Vagina (tissue), 2 donors: ENCODE data around the gene ZNF763. TPM values are rescaled to one million over a fixed set of nuclear protein-coding genes. Genes with fewer than 3 reads are reported as not detected.

Experiments
- DNase-seq, 2 donors: peaks; one replicate each; pipeline ENCODE4 v3.0.0-alpha.2; 2017; ENCODE audit errors: extremely low spot score in 2 of 2
- H3K27ac ChIP-seq: fragments of 200-600 bp; sonication (generic); one replicate; pipeline ENCODE4 v1.5.1; 2019
- H3K27me3 ChIP-seq: fragments of 200-600 bp; sonication (generic); one replicate; pipeline ENCODE4 v1.5.1; 2019
- H3K36me3 ChIP-seq, 2 donors: fragments of 200-600 bp; sonication (generic); one replicate each; pipeline ENCODE4 v1.5.1; 2017 to 2019
- H3K4me1 ChIP-seq: fragments of 200-600 bp; sonication (generic); one replicate; pipeline ENCODE4 v1.5.1; 2019
- H3K4me3 ChIP-seq, 2 donors: fragments of 200-600 bp; sonication (generic); 1 replicate in 1 of 2; 2 replicates in 1 of 2; pipeline ENCODE4 v1.5.1; 2016 to 2019
- H3K9me3 ChIP-seq: fragments of 200-600 bp; sonication (generic); one replicate; pipeline ENCODE4 v1.5.1; 2019
- POLR2A ChIP-seq, 2 donors: fragments of 450-650 bp; IDR thresholded peaks; one replicate each; pipeline ENCODE4 v1.6.1; 2017; ENCODE audit warnings: antibody characterized with exemption in 2 of 2, mild to moderate bottlenecking in 2 of 2, moderate library complexity in 2 of 2
- POLR2AphosphoS5 ChIP-seq, 2 donors: sonication (generic); formaldehyde crosslinking; IDR thresholded peaks; one replicate each; pipeline ENCODE4 v1.9.0; 2017; ENCODE audit warnings: antibody characterized with exemption in 2 of 2, mild to moderate bottlenecking in 2 of 2, low read depth in 1 of 2; ENCODE audit not compliant: insufficient read depth in 1 of 2
- intact Hi-C: fragments of 100-400 bp; cut with DNase I; formaldehyde crosslinking; loops from one replicate; pipeline ENCODE4 v1.15.1; 2023
- total RNA-seq: library from RNA; depleted of rRNA; stranded (reverse); fragments of >200 nt; gene quantifications from one replicate; pipeline ENCODE4 v1.2.3, GENCODE V29; 2016
- TF ChIP-seq, protein P1 (sequence below), 3 experiments: fragments of 450-650 bp in 2 of 3; fragments of 200-600 bp in 1 of 3; sonication (generic) in 1 of 3; IDR thresholded peaks; one replicate each; pipeline ENCODE4 v1.5.1; 2017 to 2019; ENCODE audit warnings: antibody characterized with exemption in 3 of 3, mild to moderate bottlenecking in 2 of 3, moderate library complexity in 2 of 3

Gene ZNF763
- total RNA-seq, 1 donor from 2014 or later, result 2.9 TPM

DNA sequence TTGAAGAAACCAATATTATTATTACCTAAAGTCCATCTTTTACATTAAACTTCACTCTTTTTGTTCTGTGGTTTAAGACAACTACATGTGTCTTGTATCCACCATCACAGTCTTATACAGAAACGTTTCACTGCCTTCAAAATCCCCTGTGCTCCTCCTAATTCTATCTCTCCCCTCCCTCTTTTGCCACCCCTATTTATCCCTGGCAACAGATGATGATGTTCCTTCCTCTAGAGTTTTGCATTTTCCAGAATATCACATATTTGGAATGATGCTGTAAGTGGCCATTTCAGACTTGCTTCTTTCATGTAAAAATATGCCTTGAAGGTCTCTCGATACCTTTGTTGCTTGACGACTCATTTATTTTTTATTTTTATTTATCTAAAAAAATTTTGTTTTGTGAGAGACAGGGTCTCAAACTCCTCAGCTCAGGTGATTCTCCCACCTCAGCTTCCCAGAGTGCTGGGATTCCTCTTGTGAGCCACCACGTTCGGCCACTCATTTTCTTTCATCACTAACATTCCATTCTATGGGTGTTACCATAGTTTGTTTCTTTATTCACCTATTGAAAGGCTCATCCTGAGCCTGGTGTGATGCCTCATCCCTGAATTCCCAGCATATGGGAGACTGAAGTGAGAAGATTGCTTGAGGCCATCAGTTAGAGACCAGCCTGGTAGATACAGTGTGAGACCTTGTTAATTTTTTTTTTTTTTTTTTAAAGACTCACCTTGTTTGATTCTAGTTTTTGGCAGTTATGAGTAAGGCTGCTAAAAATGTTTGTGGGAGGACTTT lies 8.4 kb downstream of the ZNF763 start:
- no peak for DNase-seq
- H3K9me3 ChIP-seq, result peaks cover 13% of the 10 kb centered on the region
- no peak overlapping the region for H3K27ac ChIP-seq

DNA sequence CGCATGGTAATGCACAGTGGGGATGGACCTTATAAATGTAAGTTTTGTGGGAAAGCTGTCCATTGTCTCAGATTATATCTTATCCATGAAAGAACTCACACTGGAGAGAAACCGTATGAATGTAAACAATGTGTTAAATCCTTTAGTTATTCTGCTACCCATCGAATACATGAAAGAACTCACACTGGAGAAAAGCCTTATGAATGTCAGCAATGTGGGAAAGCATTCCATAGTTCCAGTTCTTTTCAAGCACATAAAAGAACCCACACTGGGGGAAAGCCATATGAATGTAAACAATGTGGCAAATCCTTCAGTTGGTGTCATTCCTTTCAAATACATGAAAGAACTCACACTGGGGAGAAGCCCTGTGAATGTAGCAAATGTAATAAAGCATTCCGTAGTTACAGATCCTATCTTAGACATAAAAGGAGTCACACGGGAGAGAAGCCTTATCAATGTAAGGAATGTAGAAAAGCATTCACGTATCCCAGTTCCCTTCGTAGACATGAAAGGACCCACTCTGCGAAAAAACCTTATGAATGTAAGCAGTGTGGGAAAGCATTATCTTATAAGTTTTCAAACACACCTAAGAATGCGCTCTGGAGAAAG lies 13.8 kb downstream of the ZNF763 start:
- no peak overlapping the region for H3K27ac ChIP-seq
- peaks cover 0 to 40% of the 10 kb centered on the region in 2 donors for H3K36me3 ChIP-seq
- no peaks in the 10 kb centered on the region for H3K4me1 ChIP-seq
- TF ChIP-seq, protein P1, sequence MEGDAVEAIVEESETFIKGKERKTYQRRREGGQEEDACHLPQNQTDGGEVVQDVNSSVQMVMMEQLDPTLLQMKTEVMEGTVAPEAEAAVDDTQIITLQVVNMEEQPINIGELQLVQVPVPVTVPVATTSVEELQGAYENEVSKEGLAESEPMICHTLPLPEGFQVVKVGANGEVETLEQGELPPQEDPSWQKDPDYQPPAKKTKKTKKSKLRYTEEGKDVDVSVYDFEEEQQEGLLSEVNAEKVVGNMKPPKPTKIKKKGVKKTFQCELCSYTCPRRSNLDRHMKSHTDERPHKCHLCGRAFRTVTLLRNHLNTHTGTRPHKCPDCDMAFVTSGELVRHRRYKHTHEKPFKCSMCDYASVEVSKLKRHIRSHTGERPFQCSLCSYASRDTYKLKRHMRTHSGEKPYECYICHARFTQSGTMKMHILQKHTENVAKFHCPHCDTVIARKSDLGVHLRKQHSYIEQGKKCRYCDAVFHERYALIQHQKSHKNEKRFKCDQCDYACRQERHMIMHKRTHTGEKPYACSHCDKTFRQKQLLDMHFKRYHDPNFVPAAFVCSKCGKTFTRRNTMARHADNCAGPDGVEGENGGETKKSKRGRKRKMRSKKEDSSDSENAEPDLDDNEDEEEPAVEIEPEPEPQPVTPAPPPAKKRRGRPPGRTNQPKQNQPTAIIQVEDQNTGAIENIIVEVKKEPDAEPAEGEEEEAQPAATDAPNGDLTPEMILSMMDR (IDR thresholded peaks at IDR 0.05), result no peak
- TF ChIP-seq POLR2A (IDR thresholded peaks at IDR 0.05) (no peak), POLR2AphosphoS5 (IDR thresholded peaks at IDR 0.05; ENCODE audit: insufficient read depth in 1 of 2, low read depth in 1 of 2) (no peak)
- no peak overlapping the region for H3K4me3 ChIP-seq
- peaks cover 50% of the 10 kb centered on the region for H3K9me3 ChIP-seq
- intact Hi-C loops, result loop anchor here (5.0 kb wide), 1 partner anchor 1319 kb away; no protein-coding TSS in a partner anchor
- H3K27me3 ChIP-seq, result no peaks in the 10 kb centered on the region
- DNase-seq, result no peak

More for the DNA sequence above, 8.4 kb downstream of the ZNF763 start:
- Histone ChIP-seq H3K4me3 (no peak overlapping the region), H3K27me3 (no peaks in the 10 kb centered on the region), H3K4me1 (no peaks in the 10 kb centered on the region), H3K36me3 (peaks cover 0 to 16% of the 10 kb centered on the region in 2 donors)
- intact Hi-C loops, result no loop called here
- TF ChIP-seq, protein P1 (IDR thresholded peaks at IDR 0.05), result no peak
- TF ChIP-seq POLR2AphosphoS5 (IDR thresholded peaks at IDR 0.05; ENCODE audit: insufficient read depth in 1 of 2, low read depth in 1 of 2) (no peak), POLR2A (IDR thresholded peaks at IDR 0.05) (no peak)

DNA sequence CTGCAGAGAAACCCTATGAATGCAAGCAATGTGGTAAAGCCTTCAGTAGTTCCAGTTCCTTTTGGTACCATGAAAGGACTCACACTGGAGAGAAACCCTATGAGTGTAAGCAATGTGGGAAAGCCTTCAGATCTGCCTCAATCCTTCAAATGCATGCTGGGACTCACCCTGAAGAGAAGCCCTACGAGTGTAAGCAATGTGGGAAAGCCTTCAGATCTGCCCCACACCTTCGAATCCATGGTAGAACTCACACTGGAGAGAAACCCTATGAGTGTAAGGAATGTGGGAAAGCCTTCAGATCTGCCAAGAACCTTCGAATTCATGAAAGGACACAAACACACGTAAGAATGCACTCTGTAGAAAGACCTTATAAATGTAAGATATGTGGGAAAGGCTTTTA lies 14.7 kb downstream of the ZNF763 start:
- DNase-seq, result no peak
- peaks cover 0 to 40% of the 10 kb centered on the region in 2 donors for H3K36me3 ChIP-seq
- TF ChIP-seq POLR2A (IDR thresholded peaks at IDR 0.05), result no peak
- TF ChIP-seq, protein P1 (IDR thresholded peaks at IDR 0.05), result no peak
- no peak for TF ChIP-seq POLR2AphosphoS5 (IDR thresholded peaks at IDR 0.05; ENCODE audit: insufficient read depth in 1 of 2, low read depth in 1 of 2)
- intact Hi-C loops, result loop anchor here (5.0 kb wide), 1 partner anchor 1318 kb away; no protein-coding TSS in a partner anchor
- H3K4me1 ChIP-seq, result no peaks in the 10 kb centered on the region
- H3K27ac ChIP-seq, result no peak overlapping the region
- H3K4me3 ChIP-seq, result no peak overlapping the region
- H3K9me3 ChIP-seq, result peaks cover 50% of the 10 kb centered on the region
- no peaks in the 10 kb centered on the region for H3K27me3 ChIP-seq

DNA sequence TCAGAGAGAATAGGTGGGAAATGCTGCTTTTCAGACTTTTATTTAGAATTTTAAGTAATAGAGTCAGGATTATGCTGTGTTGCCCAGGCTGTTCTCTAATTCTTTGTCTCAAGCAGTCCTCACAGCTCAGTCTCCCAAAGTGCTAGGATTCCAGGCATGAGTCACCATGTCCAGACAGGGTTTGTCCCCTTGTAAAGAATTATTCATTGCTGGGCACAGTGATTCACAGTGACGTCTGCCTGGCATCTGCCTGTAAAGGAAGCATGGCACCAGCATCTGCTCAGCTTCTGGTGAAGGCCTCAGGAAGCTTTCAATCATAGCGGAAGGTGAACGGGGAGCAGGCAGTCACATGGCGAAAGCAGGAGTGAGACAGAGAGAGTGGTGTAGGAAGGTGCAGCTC lies 17.7 kb downstream of the ZNF763 start:
- Histone ChIP-seq H3K36me3 (peaks cover 0 to 31% of the 10 kb centered on the region in 2 donors), H3K27me3 (no peaks in the 10 kb centered on the region), H3K9me3 (peaks cover 44% of the 10 kb centered on the region), H3K4me3 (no peak overlapping the region), H3K4me1 (no peaks in the 10 kb centered on the region), H3K27ac (no peak overlapping the region)
- intact Hi-C loops, result no loop called here
- no peak for DNase-seq
- TF ChIP-seq, protein P1 (IDR thresholded peaks at IDR 0.05), result no peak
- no peak for TF ChIP-seq POLR2A (IDR thresholded peaks at IDR 0.05)
- TF ChIP-seq POLR2AphosphoS5 (IDR thresholded peaks at IDR 0.05; ENCODE audit: insufficient read depth in 1 of 2, low read depth in 1 of 2), result no peak
